Progenitor cell of endocrine pancreas (in vitro differentiated cells): Measurements from ENCODE around the gene MRPL9. TPM values are rescaled to one million over a fixed set of nuclear protein-coding genes. Genes with fewer than 3 reads are reported as not detected.
A peak's percentile ranks its signal among the peaks of the same experiment; 100 is the strongest.
"Not testable (repeated sequence)": the region's sequence is repeated elsewhere in the genome, so short reads cannot be mapped to it uniquely, and the experiment has no call there.

Source experiments
- DNase-seq: peaks from one replicate; pipeline ENCODE4 v3.0.0; 2021; ENCODE audit warnings: low spot score; ENCODE audit not compliant: unreplicated experiment
- H3K27ac Mint-ChIP-seq: 2 replicates; pipeline ENCODE4 v1.8.0; 2021; ENCODE audit warnings: mild to moderate bottlenecking, moderate library complexity, mixed read lengths
- H3K27me3 Mint-ChIP-seq: 2 replicates; pipeline ENCODE4 v1.8.0; 2021; ENCODE audit warnings: mixed read lengths
- H3K36me3 Mint-ChIP-seq: 2 replicates; pipeline ENCODE4 v1.8.0; 2022; ENCODE audit warnings: mixed read lengths; ENCODE audit not compliant: insufficient read depth
- H3K4me1 Mint-ChIP-seq: 2 replicates; pipeline ENCODE4 v1.8.0; 2021; ENCODE audit warnings: low read depth, mixed read lengths
- H3K4me3 Mint-ChIP-seq: 2 replicates; pipeline ENCODE4 v1.8.0; 2021; ENCODE audit warnings: low read depth, mild to moderate bottlenecking, moderate library complexity, mixed read lengths
- H3K9me3 Mint-ChIP-seq: 2 replicates; pipeline ENCODE4 v1.8.0; 2021; ENCODE audit warnings: low read depth, mixed read lengths
- total RNA-seq: library from RNA; stranded (reverse); gene quantifications from 2 replicates; pipeline ENCODE4 v1.2.1, GENCODE V29; 2021
- TF ChIP-seq, protein P1 (sequence below): fragments of 200-600 bp; sonication (generic); IDR thresholded peaks from one replicate; pipeline ENCODE4 v1.5.0; 2021; ENCODE audit warnings: antibody characterized with exemption, mild to moderate bottlenecking; ENCODE audit not compliant: unreplicated experiment

Gene MRPL9
- total RNA-seq, 1 donor from 2014 or later = 79.4 TPM

DNA sequence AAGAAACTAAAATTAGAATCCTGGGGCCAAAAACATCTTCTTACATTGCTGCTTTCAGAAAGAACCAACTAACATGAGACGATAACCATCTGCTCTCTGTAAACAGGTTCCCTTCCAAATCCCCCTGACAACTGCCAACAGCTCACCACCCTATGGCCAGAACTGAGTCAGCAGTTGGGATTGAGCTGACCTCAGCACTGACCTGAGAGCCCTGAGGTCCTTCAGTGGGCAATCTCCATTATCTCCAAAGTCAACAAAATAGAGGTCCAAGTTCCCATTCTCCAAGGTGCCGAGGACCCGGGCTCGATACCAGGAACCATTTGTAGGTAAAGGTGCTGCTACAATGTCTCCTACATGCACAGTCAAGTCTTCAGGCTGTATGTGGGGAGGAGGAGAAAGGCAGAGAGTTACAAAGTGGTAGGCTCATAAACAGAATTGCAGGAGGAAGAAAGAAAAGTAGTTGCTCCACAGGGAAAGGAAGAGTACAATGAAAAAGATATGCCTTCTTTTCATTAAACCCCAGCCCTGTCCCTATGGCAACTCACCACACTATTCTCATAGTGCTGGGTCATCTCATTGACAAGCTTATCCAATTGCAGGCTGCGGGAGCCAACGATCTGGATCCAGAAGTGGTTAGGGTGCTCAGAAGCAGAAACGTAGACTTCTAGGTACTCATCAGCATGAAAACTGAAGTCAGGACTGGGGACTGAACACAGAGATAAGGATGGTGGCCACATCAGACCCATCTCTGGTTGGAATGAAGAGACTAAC is 12.8 kb upstream of the MRPL9 start:
- no peaks in the 10 kb centered on the region for H3K4me1 Mint-ChIP-seq
- TF ChIP-seq, protein P1, sequence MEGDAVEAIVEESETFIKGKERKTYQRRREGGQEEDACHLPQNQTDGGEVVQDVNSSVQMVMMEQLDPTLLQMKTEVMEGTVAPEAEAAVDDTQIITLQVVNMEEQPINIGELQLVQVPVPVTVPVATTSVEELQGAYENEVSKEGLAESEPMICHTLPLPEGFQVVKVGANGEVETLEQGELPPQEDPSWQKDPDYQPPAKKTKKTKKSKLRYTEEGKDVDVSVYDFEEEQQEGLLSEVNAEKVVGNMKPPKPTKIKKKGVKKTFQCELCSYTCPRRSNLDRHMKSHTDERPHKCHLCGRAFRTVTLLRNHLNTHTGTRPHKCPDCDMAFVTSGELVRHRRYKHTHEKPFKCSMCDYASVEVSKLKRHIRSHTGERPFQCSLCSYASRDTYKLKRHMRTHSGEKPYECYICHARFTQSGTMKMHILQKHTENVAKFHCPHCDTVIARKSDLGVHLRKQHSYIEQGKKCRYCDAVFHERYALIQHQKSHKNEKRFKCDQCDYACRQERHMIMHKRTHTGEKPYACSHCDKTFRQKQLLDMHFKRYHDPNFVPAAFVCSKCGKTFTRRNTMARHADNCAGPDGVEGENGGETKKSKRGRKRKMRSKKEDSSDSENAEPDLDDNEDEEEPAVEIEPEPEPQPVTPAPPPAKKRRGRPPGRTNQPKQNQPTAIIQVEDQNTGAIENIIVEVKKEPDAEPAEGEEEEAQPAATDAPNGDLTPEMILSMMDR = no peak
- H3K9me3 Mint-ChIP-seq = no peaks in the 10 kb centered on the region
- H3K36me3 Mint-ChIP-seq = peaks cover 23% of the 10 kb centered on the region
- no peak for DNase-seq
- H3K27me3 Mint-ChIP-seq = no peaks in the 10 kb centered on the region
- H3K4me3 Mint-ChIP-seq = no peak overlapping the region
- H3K27ac Mint-ChIP-seq = peak overlapping the region; percentile 56

DNA sequence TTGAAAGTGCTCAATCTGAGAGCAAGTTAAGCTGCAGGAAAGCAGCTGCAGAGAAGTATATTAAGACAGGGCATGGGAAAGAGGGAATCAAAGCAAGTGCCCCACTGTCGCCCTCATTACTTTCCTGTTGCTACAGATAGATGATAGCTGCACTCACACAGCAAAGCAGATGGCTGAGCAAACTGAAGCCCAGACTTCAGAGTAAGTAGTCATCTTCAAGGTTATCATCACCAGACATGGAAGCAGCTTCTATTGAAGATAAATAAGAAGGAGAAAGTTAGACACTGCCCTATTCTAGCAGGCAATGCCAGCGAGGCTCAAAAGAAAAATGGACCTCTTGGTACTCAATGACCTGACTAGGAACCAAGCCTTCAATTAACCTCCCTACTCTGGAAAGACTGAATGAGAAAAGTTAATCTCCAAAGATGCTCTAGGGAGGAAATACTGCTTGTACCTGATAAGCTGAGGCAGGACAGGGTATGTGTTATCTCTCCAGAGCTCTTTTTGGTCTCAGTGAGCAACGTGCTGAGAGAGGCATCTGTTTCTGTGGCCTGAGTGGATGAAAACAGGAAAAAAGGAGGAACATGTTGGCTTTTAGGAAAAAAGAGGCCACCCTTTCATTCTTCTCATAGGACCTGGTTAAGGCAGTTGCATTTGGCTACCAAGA is 11.1 kb upstream of the MRPL9 start:
- no peak for DNase-seq
- no peaks in the 10 kb centered on the region for H3K27me3 Mint-ChIP-seq
- TF ChIP-seq, protein P1 = no peak
- H3K27ac Mint-ChIP-seq = no peak overlapping the region
- H3K4me1 Mint-ChIP-seq = no peaks in the 10 kb centered on the region
- peaks cover 25% of the 10 kb centered on the region for H3K36me3 Mint-ChIP-seq
- H3K9me3 Mint-ChIP-seq = no peaks in the 10 kb centered on the region
- no peak overlapping the region for H3K4me3 Mint-ChIP-seq

DNA sequence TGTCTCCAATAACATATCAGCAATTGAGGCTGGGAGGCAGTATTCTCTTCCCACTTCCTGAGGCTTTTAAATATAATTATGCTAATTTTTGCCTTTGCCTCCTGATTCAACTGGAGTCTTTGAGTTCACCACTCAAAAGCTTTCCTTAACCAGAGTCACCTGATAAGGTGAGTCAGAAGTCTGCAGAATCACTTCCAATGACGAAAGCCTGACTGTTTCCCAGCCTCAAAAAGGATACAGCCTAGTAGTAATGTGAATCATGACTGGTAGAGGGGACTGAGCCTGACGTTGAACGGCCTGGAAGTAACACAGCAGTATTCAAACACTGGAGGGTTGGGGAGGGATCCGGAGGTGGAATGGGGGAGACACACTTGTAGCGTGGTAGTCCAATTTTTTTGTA is 10.4 kb upstream of the MRPL9 start:
- H3K36me3 Mint-ChIP-seq = peaks cover 20% of the 10 kb centered on the region
- TF ChIP-seq, protein P1 = no peak
- peaks cover under 1% of the 10 kb centered on the region for H3K4me1 Mint-ChIP-seq
- no peak overlapping the region for H3K4me3 Mint-ChIP-seq
- no peaks in the 10 kb centered on the region for H3K9me3 Mint-ChIP-seq
- no peaks in the 10 kb centered on the region for H3K27me3 Mint-ChIP-seq
- no peak for DNase-seq
- no peak overlapping the region for H3K27ac Mint-ChIP-seq

DNA sequence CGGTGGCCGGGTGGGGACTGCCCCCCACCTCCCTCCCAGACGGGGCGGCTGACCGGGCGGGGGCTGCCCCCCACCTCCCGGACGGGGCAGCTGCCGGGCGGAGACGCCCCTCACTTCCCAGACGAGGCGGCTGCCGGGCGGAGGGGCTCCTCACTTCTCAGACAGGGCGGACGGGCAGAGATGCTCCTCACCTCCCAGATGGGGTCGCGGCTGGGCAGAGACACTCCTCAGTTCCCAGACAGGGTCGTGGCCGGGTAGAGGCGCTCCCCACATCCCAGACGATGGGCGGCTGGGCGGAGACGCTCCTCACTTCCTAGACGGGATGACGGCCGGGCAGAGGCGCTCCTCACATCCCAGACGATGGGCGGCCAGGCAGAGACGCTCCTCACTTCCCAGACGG is 6.0 kb upstream of the MRPL9 start:
- not testable (repeated sequence) for H3K27ac Mint-ChIP-seq, H3K9me3 Mint-ChIP-seq, DNase-seq, H3K4me3 Mint-ChIP-seq, H3K27me3 Mint-ChIP-seq, H3K36me3 Mint-ChIP-seq
- peaks cover 12% of the 10 kb centered on the region for H3K4me1 Mint-ChIP-seq

- H3K27ac Mint-ChIP-seq = peak overlapping the region; percentile 94
- H3K36me3 Mint-ChIP-seq, H3K9me3 Mint-ChIP-seq, DNase-seq, H3K27me3 Mint-ChIP-seq: not testable (repeated sequence)
- peaks cover 18% of the 10 kb centered on the region for H3K4me1 Mint-ChIP-seq
- peak overlapping the region; percentile 27 for H3K4me3 Mint-ChIP-seq
Measured at GRCh38 chr1:151768351-151769066, 5.2 kb upstream of the MRPL9 start.

- Mint-ChIP-seq H3K27me3 (no peaks in the 10 kb centered on the region), H3K9me3 (no peaks in the 10 kb centered on the region), H3K4me1 (peaks cover 20% of the 10 kb centered on the region), H3K27ac (peak overlapping the region; percentile 95), H3K36me3 (peaks cover 13% of the 10 kb centered on the region), H3K4me3 (peak overlapping the region; percentile 91)
- TF ChIP-seq, protein P1 = no peak
- DNase-seq = no peak
Measured at GRCh38 chr1:151763990-151764389, 694 bp upstream of the MRPL9 start.
